Smooth muscle cell (in vitro differentiated cells): ENCODE data around the gene PSG2. TPM values are rescaled to one million over a fixed set of nuclear protein-coding genes. Genes with fewer than 3 reads are reported as not detected.
"Not testable (repeated sequence)": the region's sequence is repeated elsewhere in the genome, so short reads cannot be mapped to it uniquely, and the experiment has no call there.

Source experiments
- DNase-seq: peaks from one replicate; lab custom pipeline; 2025; ENCODE audit not compliant: unreplicated experiment; lab: John Stamatoyannopoulos, UW
- H2AFZ ChIP-seq: fragments of 200-600 bp; sonication (generic); 2 replicates; pipeline ENCODE4 v1.6.0; 2016; ENCODE audit warnings: antibody characterized with exemption, low read depth, mild to moderate bottlenecking
- H3F3A ChIP-seq: fragments of 200-600 bp; sonication (generic); 2 replicates; pipeline ENCODE4 v1.6.0; 2017; ENCODE audit warnings: antibody characterized with exemption, low read depth
- H3K27ac ChIP-seq: fragments of 200-600 bp; sonication (generic); 2 replicates; pipeline ENCODE4 v1.5.1; 2016; ENCODE audit warnings: low read depth, mild to moderate bottlenecking
- H3K27me3 ChIP-seq: fragments of 200-600 bp; sonication (generic); 2 replicates; pipeline ENCODE4 v1.6.1; 2016; ENCODE audit warnings: low read depth, mild to moderate bottlenecking
- H3K36me3 ChIP-seq: fragments of 200-600 bp; sonication (generic); 2 replicates; pipeline ENCODE4 v1.5.1; 2016; ENCODE audit warnings: low read depth
- H3K4me1 ChIP-seq: fragments of 200-600 bp; sonication (generic); 2 replicates; pipeline ENCODE4 v1.5.1; 2016; ENCODE audit warnings: low read depth
- H3K4me2 ChIP-seq: fragments of 200-600 bp; sonication (generic); 2 replicates; pipeline ENCODE4 v1.6.0; 2016; ENCODE audit warnings: mild to moderate bottlenecking
- H3K4me3 ChIP-seq: fragments of 200-600 bp; sonication (generic); 2 replicates; pipeline ENCODE4 v1.5.1; 2016; ENCODE audit warnings: mild to moderate bottlenecking
- H3K79me2 ChIP-seq: fragments of 200-600 bp; sonication (generic); 2 replicates; pipeline ENCODE4 v1.6.0; 2016; ENCODE audit warnings: low read depth, mild to moderate bottlenecking
- H3K9ac ChIP-seq: fragments of 200-600 bp; sonication (generic); 2 replicates; pipeline ENCODE4 v1.6.0; 2016; ENCODE audit warnings: low read depth
- H3K9me3 ChIP-seq: fragments of 200-600 bp; sonication (generic); replicated peaks from 2 replicates; pipeline ENCODE4 v1.5.1; 2016; ENCODE audit warnings: low read depth
- H4K20me1 ChIP-seq: fragments of 200-600 bp; sonication (generic); 2 replicates; pipeline ENCODE4 v1.6.0; 2016; ENCODE audit warnings: low read depth
- CTCF ChIP-seq: fragments of 200-600 bp; sonication (generic); IDR thresholded peaks from 2 replicates; pipeline ENCODE4 v1.5.1; 2017; ENCODE audit warnings: borderline replicate concordance, mild to moderate bottlenecking, antibody characterized with exemption; ENCODE audit not compliant: insufficient read depth, poor library complexity, severe bottlenecking
- WGBS: methylation state at CpG from one replicate; pipeline ENCODE4 v1.1.7; 2016; ENCODE audit warnings: low lambda C conversion rate; 5-methylcytosine and 5-hydroxymethylcytosine counted together
- polyA plus RNA-seq: library from polyadenylated mRNA; unstranded; fragments of >200 nt; fragmentation: Nextera tagmentation; extraction: Ambion mirVana; gene quantifications from 2 replicates; pipeline ENCODE4 v1.2.1, GENCODE V29; 2016
- total RNA-seq: library from RNA; depleted of rRNA; stranded (reverse); fragments of >200 nt; gene quantifications from 2 replicates; pipeline ENCODE4 v1.2.3, GENCODE V29; 2014

PSG2 gene
- total and polyA plus RNA-seq, 2 experiments from 2014 or later, result not detected

GRCh38 chr19:43105496-43105895 is 23.0 kb upstream of the PSG2 start:
- Histone ChIP-seq H3F3A (no peaks in the 10 kb centered on the region), H3K27me3 (no peaks in the 10 kb centered on the region), H3K9me3 (peaks cover 3% of the 10 kb centered on the region), H2AFZ (no peak overlapping the region), H3K4me3 (no peak overlapping the region), H3K9ac (no peak overlapping the region), H3K4me2 (no peak overlapping the region), H3K79me2 (no peaks in the 10 kb centered on the region), H3K36me3 (no peaks in the 10 kb centered on the region), H4K20me1 (no peaks in the 10 kb centered on the region), H3K27ac (no peak overlapping the region), H3K4me1 (no peaks in the 10 kb centered on the region)
- 39% methylated on average over 1 of the region's 1 CpG for WGBS
- no peak for DNase-seq
- TF ChIP-seq CTCF, result no peak

DNA sequence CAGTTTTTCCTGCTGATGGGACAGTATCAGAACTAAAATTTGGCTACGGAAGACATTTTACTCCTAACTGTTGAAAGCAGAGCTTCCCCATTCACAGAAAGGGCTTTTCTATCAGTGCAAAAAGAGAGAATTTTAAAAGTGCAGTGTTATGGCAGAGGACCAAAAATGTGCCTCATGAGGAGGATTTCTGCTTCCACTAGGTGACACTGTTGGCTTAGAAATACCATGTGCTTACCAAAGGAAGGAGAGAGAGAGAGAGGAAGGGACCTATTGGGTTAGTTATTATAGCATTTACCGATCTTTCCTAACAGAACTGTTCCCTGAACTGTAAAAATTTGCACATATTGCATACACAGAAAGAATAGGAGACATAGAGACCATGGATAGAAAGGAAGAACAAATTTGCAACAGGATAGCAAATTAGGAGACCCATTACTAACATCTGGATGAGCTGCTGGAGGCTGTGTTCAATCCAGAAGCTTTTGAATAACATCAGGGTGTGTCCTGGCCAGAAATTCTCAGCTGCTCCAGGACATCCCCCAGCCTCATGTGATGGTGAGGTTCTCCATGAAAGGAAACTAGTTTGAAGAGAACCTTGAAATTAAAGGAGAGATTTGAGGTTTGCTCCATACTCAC is 21.8 kb upstream of the PSG2 start:
- H3K9ac ChIP-seq, H3K79me2 ChIP-seq, H3K4me3 ChIP-seq, H3K9me3 ChIP-seq, H3F3A ChIP-seq, H2AFZ ChIP-seq, H3K4me2 ChIP-seq, H4K20me1 ChIP-seq, DNase-seq, H3K36me3 ChIP-seq, H3K27me3 ChIP-seq, H3K4me1 ChIP-seq, H3K27ac ChIP-seq: not testable (repeated sequence)
- WGBS, result 63% methylated on average over 2 of the region's 2 CpGs

GRCh38 chr19:43101950-43102349 is 19.4 kb upstream of the PSG2 start:
- no peaks in the 10 kb centered on the region for H3F3A ChIP-seq
- peaks cover 9% of the 10 kb centered on the region for H3K9me3 ChIP-seq
- no peak for TF ChIP-seq CTCF
- H2AFZ ChIP-seq, result no peak overlapping the region
- H3K4me1 ChIP-seq, result no peaks in the 10 kb centered on the region
- H3K27me3 ChIP-seq, result no peaks in the 10 kb centered on the region
- DNase-seq, result no peak
- no peaks in the 10 kb centered on the region for H3K36me3 ChIP-seq
- no peak overlapping the region for H3K27ac ChIP-seq
- H3K4me2 ChIP-seq, result no peak overlapping the region
- H4K20me1 ChIP-seq, result no peaks in the 10 kb centered on the region
- H3K79me2 ChIP-seq, result no peaks in the 10 kb centered on the region
- 61% methylated on average over 2 of the region's 2 CpGs for WGBS
- H3K9ac ChIP-seq, result no peak overlapping the region
- H3K4me3 ChIP-seq, result no peak overlapping the region

- DNase-seq, H3K27ac ChIP-seq, H4K20me1 ChIP-seq, H3K4me3 ChIP-seq, H3K79me2 ChIP-seq, H3K4me1 ChIP-seq, H3K9ac ChIP-seq, H3K9me3 ChIP-seq, H3F3A ChIP-seq, H3K36me3 ChIP-seq, H2AFZ ChIP-seq, H3K27me3 ChIP-seq, H3K4me2 ChIP-seq: not testable (repeated sequence)
Observed at GRCh38 chr19:43098416-43098815, 15.9 kb upstream of the PSG2 start.

DNA sequence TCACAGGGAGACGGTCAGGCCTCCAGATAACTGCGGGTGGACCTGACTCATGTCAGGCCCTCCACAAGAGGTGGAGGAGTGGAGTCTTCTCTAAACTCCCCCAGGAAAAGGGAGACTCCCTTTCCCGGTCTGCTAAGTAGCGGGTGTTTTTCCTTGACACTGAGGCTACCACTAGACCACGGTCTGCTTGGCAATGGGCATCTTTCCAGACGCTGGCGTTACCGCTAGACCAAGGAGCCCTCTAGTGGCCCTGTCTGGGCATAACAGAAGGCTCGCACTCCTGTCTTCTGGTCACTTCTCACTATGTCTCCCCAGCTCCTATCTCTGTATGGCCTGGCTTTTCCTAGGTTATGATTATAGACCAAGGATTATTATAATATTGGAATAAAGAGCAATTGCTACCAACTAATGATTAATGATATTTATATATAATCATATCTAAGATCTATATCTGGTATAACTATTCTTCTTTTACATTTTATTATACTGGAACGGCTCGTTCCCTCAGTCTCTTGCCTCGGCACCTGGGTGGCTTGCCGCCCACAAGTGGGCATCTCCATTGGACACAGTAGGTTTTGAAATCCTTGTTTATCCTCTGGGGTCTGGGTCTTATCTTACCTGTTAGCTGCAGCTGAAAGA is 5.3 kb upstream of the PSG2 start:
- not testable (repeated sequence) for H4K20me1 ChIP-seq, H3K4me3 ChIP-seq, H3K9ac ChIP-seq, H3K79me2 ChIP-seq, H3F3A ChIP-seq, H3K27ac ChIP-seq, H3K4me1 ChIP-seq, H2AFZ ChIP-seq, H3K4me2 ChIP-seq, DNase-seq, H3K9me3 ChIP-seq, H3K27me3 ChIP-seq, H3K36me3 ChIP-seq
- WGBS, result 59% methylated on average over 13 of the region's 13 CpGs

GRCh38 chr19:43085796-43086530 is 3.5 kb upstream of the PSG2 start:
- H3K27ac ChIP-seq, H3K4me2 ChIP-seq, H3K4me1 ChIP-seq, H3K79me2 ChIP-seq, H4K20me1 ChIP-seq, H3K27me3 ChIP-seq, DNase-seq, H3K9me3 ChIP-seq, H3K4me3 ChIP-seq, H3K36me3 ChIP-seq, H3F3A ChIP-seq, H3K9ac ChIP-seq, H2AFZ ChIP-seq: not testable (repeated sequence)
- WGBS, result 46% methylated on average over 2 of the region's 2 CpGs

- H3K4me3 ChIP-seq, H3K79me2 ChIP-seq, H3K9ac ChIP-seq, H3K4me2 ChIP-seq, DNase-seq, H4K20me1 ChIP-seq, H3K36me3 ChIP-seq, H3K9me3 ChIP-seq, H3K27ac ChIP-seq, H3F3A ChIP-seq, H2AFZ ChIP-seq, H3K27me3 ChIP-seq, H3K4me1 ChIP-seq: not testable (repeated sequence)
- 62% methylated on average over 12 of the region's 12 CpGs for WGBS
Observed at GRCh38 chr19:43084196-43084832, 1.8 kb upstream of the PSG2 start.
